ENCODE data around the gene GARS1.

The GARS1 gene

GRCh38 chr7:30654296-30655090 is 59.8 kb downstream of the GARS1 start:
- DNase-seq (ENCODE audit: low read depth in 1 of 2, low spot score in 1 of 2), result no peak

GRCh38 chr7:30655096-30655970 is 60.7 kb downstream of the GARS1 start:
- DNase-seq (ENCODE audit: low read depth in 1 of 2, low spot score in 1 of 2), result no peak

- no peak for DNase-seq (ENCODE audit: low read depth in 1 of 2, low spot score in 1 of 2)
Measured at GRCh38 chr7:30656006-30656957, 61.6 kb downstream of the GARS1 start.

GRCh38 chr7:30657131-30657530 is 62.5 kb downstream of the GARS1 start:
- DNase-seq (ENCODE audit: low read depth in 1 of 2, low spot score in 1 of 2), result no peak

GRCh38 chr7:30658479-30659074 is 63.9 kb downstream of the GARS1 start:
- no peak for DNase-seq (ENCODE audit: low read depth in 1 of 2, low spot score in 1 of 2)

GRCh38 chr7:30659312-30659711 is 64.6 kb downstream of the GARS1 start:
- no peak for DNase-seq (ENCODE audit: low read depth in 1 of 2, low spot score in 1 of 2)

- DNase-seq (ENCODE audit: low read depth in 1 of 2, low spot score in 1 of 2), result no peak
Measured at GRCh38 chr7:30660331-30661255, 65.9 kb downstream of the GARS1 start.

- no peak for DNase-seq (ENCODE audit: low read depth in 1 of 2, low spot score in 1 of 2)
Measured at GRCh38 chr7:30661926-30662325, 67.2 kb downstream of the GARS1 start.

GRCh38 chr7:30662431-30662939 is 67.8 kb downstream of the GARS1 start:
- DNase-seq (ENCODE audit: low read depth in 1 of 2, low spot score in 1 of 2), result no peak

GRCh38 chr7:30663414-30663813 is 68.7 kb downstream of the GARS1 start:
- DNase-seq (ENCODE audit: low read depth in 1 of 2, low spot score in 1 of 2), result no peak

GRCh38 chr7:30664184-30664885 is 69.7 kb downstream of the GARS1 start:
- DNase-seq (ENCODE audit: low read depth in 1 of 2, low spot score in 1 of 2), result no peak

GRCh38 chr7:30665043-30665442 is 70.4 kb downstream of the GARS1 start:
- DNase-seq (ENCODE audit: low read depth in 1 of 2, low spot score in 1 of 2), result no peak

GRCh38 chr7:30665449-30665848 is 70.8 kb downstream of the GARS1 start:
- DNase-seq (ENCODE audit: low read depth in 1 of 2, low spot score in 1 of 2), result no peak

GRCh38 chr7:30667172-30667571 is 72.5 kb downstream of the GARS1 start:
- DNase-seq (ENCODE audit: low read depth in 1 of 2, low spot score in 1 of 2), result no peak

GRCh38 chr7:30668102-30668501 is 73.4 kb downstream of the GARS1 start:
- no peak for DNase-seq (ENCODE audit: low read depth in 1 of 2, low spot score in 1 of 2)

- DNase-seq (ENCODE audit: low read depth in 1 of 2, low spot score in 1 of 2), result no peak
Measured at GRCh38 chr7:30671793-30672465, 77.3 kb downstream of the GARS1 start.

- DNase-seq (ENCODE audit: low read depth in 1 of 2, low spot score in 1 of 2), result no peak
Measured at GRCh38 chr7:30674420-30674819, 79.7 kb downstream of the GARS1 start.

GRCh38 chr7:30674876-30675275 is 80.2 kb downstream of the GARS1 start:
- DNase-seq (ENCODE audit: low read depth in 1 of 2, low spot score in 1 of 2), result no peak

All from stimulated activated CD4-positive, alpha-beta T cell treated with anti-CD3 and anti-CD28 coated beads, Interleukin-15, amount 100 ng/mL, for 1 hour (primary cell).